GM12891 (cell line): ENCODE measurements around the gene CYP2C8.

Experiments used
- POLR2A ChIP-seq: IDR thresholded peaks from 2 replicates; pipeline ENCODE4 v1.6.1; 2011; ENCODE audit warnings: low read depth, low read length, control low read depth
- SPI1 ChIP-seq: IDR thresholded peaks from 2 replicates; pipeline ENCODE4 v1.6.1; 2011; ENCODE audit warnings: low read depth, low read length, control low read depth
- TAF1 ChIP-seq: IDR thresholded peaks from 2 replicates; pipeline ENCODE4 v1.6.1; 2011; ENCODE audit warnings: low read depth, low read length, control low read depth

GRCh38 chr10:95049919-95050318 lies 19.4 kb downstream of the CYP2C8 start:
- TF ChIP-seq POLR2A = no peak
- TF ChIP-seq SPI1 = no peak
- no peak for TF ChIP-seq TAF1
